HG03103 (cell line): ENCODE data around the gene FAM168A.

ENCODE experiments used
- ATAC-seq: cut with Tn5 transposase; IDR thresholded peaks from one replicate; pipeline ENCODE4 v1.9.1; 2021; ENCODE audit warnings: low read depth; ENCODE audit not compliant: unreplicated experiment

The FAM168A gene

GRCh38 chr11:73381589-73381988, 216.3 kb downstream of the FAM168A start:
- no peak for ATAC-seq

- no peak for ATAC-seq
Measured at GRCh38 chr11:73380897-73381410, 217.0 kb downstream of the FAM168A start.

- no peak for ATAC-seq
Measured at GRCh38 chr11:73380331-73380730, 217.6 kb downstream of the FAM168A start.

GRCh38 chr11:73379189-73379880, 218.6 kb downstream of the FAM168A start:
- no peak for ATAC-seq

- no peak for ATAC-seq
Measured at GRCh38 chr11:73376803-73377629, 220.9 kb downstream of the FAM168A start.

- peak; percentile 64 for ATAC-seq
Measured at GRCh38 chr11:73376160-73376802, 221.6 kb downstream of the FAM168A start, which contains the start of gene RELT. Gene RELT (plus strand): TSS chr11:73376399. CDS start chr11:73389137, 12,738 bp downstream.

GRCh38 chr11:73375830-73376159, 222.1 kb downstream of the FAM168A start:
- no peak for ATAC-seq

- no peak for ATAC-seq
Measured at GRCh38 chr11:73374151-73374550, 223.8 kb downstream of the FAM168A start.

- no peak for ATAC-seq
Measured at GRCh38 chr11:73372375-73372993, 225.4 kb downstream of the FAM168A start.

GRCh38 chr11:73367482-73368024, 230.4 kb downstream of the FAM168A start:
- ATAC-seq: no peak

GRCh38 chr11:73366953-73367352, 231.0 kb downstream of the FAM168A start:
- ATAC-seq: no peak

- ATAC-seq: no peak
Measured at GRCh38 chr11:73366265-73366610, 231.7 kb downstream of the FAM168A start.

- no peak for ATAC-seq
Measured at GRCh38 chr11:73365352-73366264, 232.3 kb downstream of the FAM168A start.

- no peak for ATAC-seq
Measured at GRCh38 chr11:73363147-73363546, 234.8 kb downstream of the FAM168A start.

- ATAC-seq: no peak
Measured at GRCh38 chr11:73361953-73362776, 235.7 kb downstream of the FAM168A start.

- no peak for ATAC-seq
Measured at GRCh38 chr11:73360743-73361369, 237.1 kb downstream of the FAM168A start.

GRCh38 chr11:73359930-73360742, 237.8 kb downstream of the FAM168A start:
- ATAC-seq: no peak
